Eye (tissue), 1 donor: ENCODE data around the gene SLC2A2.
"Not testable (repeated sequence)": the region's sequence is repeated elsewhere in the genome, so short reads cannot be mapped to it uniquely, and the experiment has no call there.

Source experiments
- DNase-seq: peaks from one replicate; pipeline ENCODE4 v3.0.0-alpha.2; 2015

The SLC2A2 gene

DNA sequence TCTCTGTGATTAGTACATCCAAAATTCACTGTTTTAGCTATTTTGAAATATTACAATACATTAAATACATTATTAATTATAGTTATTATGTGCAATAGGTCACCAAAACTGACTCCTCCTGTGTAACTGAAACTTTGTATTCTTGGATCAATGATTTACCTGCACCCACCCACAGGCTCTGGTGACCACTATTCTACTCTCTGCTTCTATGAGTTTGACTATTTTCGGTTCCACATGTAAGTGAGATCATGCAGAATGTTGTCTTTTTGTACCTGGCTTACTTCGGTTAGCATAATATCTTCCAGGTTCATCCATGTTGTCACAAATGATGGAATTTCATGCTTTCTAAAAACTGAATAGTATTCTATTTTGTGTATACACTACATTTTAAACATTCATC, 43.8 kb downstream of the SLC2A2 start:
- DNase-seq: no peak

DNA sequence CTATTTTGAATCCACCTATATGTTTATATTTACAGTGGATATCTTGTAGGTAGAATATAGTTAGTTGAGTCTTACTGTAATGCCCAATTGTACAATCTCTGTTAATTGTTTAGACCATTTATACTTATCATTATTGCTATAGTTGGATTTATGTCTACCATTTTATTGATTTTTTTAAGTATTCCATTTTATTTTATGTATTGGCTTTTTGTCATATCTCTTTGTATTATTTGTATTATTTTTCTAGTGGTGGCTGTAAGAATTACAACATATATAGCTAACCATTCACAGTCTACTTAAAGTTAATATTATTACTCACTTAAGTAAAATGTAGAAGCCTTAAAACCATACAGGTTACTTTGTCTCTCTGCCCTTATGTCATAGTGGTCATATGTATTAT, 46.1 kb downstream of the SLC2A2 start:
- DNase-seq: no peak

DNA sequence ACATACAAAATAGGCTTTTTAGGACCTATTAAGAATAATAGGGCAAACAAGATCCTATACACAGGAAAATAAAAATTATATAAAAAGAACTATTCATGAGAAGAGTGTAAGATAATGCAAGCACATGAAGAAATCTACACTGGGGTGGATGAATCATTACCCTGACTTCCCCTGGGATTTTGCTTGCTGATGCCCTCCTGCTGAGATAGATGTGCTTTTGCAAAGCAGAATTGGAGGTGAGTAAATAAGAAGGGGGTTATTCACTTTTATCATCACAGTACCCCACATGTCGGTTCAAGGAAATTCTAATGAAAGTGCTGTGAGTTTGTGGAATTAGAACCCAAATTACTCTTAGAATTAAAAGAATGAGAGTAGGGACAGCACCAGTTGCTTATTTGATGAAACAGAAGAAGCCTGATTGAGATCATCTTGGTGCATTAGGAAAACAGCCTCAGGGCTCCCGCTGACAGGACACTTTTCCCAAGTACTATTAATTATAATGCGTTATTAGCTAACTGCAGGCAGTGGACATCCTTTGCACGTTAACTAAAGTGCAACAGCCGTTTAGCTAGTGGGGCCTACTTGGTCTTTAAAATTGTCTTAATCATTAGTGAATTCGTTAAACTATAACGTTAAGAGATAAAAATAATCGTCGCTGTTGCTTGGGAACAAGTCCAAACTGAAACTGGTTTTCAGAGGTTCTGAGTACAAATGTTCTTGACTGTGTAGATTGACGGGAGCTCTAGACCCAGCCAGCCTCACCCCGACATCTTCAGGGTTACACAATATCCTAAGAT, 48.4 kb downstream of the SLC2A2 start:
- DNase-seq: no peak

DNA sequence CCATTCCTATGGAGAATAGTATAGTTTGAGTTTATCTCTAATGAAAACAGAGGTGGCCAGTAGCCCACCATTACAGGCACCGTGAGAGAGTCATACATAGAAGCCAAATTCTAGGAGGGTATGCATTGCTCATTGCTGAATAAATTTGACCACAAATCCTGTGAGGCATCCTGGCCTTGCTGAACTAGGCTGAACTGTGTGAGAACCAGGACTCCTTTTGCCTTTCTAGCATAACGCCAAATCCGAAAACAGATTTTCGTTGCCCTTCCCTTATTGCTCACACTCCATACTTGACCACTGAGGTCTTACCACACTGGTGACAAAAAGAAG, 50.4 kb downstream of the SLC2A2 start:
- no peak for DNase-seq

DNA sequence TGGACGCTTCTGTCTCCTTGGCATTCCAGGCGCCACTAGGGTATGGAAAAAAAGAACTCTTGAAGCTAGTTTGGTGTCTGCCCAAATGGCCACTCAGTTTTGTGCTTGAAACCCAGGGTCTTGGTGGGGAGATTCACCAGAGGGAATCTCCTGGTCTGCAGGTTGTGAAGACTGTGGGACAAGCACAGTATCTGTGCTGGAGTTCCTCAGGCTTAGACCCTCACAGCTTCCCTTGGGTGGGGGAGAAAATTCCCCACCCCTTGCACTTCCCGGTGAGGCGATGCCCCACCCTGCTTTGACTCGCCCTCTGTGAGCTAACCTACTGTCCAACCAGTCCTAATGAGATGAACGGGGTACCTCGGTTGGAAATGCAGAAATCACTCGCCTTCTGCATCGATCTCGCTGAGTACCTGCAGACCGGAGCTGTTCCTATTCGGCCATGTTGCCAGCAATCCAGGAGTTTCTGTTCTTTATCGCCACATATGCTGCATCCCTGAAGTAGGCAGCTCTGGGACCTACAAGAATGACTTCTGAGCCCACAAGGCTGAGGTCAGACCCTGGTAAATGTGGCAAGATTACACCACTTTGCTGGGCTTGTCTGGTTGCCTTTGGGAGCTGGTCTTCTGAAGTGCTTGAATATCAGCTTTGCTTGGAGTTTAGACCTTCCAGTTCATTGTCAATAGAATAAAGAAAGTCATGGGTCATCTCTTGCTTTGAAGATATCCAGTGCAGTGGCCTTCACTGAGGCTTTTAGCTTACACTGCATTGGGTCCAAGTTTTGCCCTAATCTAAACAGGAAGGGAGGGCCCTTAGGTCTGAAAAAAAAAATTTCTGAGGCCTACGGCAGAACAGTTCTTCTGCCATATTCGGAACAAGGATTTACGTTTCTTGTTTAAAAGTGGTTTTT, 51.0 kb downstream of the SLC2A2 start:
- DNase-seq: no peak

DNA sequence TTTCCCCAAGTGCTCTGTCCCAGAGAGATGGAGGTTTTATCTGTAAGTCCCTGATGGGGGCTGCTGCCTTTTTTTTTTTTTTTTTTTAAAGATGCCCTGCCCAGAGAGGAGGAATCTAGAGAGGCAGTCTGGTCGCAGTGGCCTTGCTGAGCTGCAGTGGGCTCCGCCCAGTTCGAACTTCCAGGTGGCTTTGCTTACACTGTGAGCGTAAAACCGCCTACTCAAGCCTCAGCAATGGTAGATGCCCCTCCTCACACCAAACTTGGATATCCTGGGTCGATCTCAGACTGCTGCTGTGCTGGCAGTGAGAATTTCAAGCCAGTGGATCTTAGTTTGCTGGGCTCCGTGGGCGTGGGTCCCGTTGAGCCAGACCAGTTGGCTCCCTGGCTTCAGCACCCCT, 51.6 kb downstream of the SLC2A2 start:
- DNase-seq: no peak

DNA sequence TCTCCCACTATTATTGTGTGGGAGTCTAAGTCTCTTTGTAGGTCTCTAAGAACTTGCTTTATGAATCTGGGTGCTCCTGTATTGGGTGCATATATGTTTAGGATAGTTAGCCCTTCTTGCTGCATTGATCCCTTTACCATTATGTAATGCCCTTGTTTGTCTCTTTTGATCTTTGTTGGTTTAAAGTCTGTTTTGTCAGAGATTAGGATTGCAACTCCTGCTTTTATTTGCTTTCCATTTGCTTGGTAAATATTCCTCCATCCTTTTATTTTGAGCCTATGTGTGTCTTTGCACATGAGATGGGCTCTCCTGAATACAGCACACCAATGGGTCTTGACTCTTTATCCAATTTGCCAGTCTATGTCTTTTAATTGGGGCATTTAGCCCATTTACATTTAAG, 53.6 kb downstream of the SLC2A2 start:
- DNase-seq: not testable (repeated sequence)

DNA sequence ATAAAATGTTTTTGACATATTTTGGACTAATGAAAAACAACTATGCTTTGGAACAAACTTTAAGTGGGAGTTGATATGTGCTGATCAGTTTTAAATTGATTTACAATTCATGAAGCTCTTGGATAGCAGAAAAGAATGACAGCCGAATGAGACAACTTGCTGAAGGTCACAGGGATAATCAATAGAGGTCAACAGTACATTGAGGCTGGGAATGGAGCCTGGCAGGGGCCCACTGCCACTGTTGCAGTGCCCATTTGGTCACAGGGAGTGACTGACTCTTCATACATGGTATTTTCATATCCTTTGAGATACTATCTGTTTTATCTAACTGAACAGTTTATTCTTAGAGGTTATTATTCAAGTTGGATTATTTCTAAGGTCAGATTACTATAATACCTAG, 59.4 kb downstream of the SLC2A2 start:
- no peak for DNase-seq

DNA sequence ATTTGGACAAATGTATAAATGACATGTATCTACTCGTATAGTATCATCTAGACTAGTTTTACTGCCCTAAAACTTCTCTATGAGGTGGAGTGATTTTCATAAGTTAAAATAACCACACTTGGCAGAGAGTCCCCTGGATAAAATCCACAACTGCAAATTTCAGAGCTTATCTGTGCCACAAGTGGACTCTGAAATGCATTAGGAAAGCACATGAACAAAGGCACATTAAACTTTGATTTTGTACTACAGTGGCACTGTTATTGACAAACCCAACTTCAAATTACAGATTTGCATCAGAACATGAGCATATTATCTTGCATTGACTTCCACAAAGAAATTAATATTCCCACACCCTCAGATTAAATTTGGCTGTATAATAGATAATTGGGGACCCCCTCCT, 60.0 kb downstream of the SLC2A2 start:
- DNase-seq: no peak

DNA sequence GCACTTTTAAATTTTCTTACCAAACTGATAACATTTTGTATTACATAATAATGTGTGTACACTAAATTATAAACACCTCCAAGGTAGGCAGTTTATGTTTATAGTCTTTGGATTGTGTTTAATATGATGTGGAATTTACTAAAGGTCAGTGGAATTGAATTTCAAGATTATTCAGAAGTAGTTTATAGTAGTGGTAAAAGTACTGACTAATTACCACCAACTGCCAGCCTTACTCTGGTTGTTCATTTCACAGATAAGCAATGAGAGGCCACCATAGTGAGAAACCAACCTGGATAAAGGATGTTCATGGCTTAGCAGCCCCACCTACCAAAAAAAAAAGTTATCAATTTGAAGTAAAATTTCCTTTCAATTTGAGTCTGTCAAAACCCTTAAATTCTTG, 64.1 kb downstream of the SLC2A2 start:
- no peak for DNase-seq

DNA sequence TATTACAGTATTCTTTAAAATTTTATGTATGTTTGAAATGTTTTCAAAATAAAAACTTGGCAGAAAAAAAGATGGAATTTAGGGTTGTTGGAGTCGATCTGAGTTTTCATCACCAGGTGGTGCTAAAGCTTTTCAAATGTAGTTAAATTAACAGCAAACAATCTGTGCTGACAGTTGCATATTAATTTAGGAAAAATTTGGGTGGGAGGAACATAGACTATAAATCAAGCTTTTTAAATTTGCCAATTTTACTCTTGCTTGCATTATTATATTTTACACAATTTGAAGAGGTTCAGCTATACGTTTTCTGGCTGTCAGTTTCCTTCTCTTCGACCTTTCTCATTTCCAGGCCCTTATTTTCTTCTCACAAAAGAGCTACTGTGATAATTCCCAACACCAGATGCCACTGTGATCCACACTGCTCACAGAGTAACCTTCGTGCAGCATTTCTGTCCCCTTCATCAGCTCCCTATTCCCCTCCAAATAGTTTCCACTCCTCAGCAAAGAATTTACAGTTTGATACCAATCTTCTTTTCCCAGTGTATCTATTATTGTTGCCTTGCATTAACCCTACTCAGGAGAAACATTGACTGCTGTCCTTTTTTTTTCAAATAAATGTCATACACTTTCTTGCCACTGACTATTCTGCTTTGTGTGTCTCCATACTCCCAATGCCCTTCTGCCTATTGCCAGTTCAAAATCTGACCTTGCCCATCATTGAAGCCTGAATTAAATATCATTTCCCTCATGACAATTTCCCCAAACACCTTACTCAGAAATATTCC, 64.7 kb downstream of the SLC2A2 start:
- peak; percentile 76 for DNase-seq

DNA sequence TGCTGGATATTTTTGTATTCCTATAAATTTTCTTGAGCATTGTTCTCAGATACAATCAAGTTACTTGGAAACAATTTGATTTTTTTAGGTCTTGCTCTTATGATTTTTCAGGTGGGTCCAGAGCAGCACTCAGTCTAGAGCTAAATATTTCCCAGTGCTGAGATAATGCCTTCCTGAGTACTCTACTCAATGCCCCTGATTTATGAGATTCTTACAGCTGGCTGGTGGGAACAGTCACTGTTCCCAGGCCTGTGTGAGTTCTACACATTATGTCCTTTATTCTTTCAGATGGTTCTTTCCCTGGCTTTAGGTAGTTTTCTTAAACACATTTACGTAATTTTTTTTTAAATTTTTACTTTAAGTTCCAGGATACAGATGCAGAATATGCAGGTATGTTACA, 67.1 kb downstream of the SLC2A2 start:
- DNase-seq: no peak

DNA sequence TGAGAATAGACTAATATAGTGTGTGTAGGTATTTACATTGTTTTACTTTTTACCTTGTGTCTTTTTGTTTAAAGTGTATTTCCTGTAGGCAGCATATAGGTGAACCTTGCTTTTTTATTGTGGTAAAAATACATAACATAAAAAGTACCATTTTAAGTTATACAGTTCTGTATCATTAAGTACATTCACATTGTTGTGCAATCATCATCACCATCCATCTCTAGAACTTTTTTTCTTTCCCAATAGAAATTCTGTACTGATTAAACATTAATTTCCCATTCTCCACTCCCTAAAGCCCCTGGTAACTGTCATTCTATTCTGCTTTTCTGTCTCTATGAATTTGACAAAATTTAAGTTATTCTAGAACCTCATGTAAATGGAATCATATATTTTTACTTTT, 69.9 kb downstream of the SLC2A2 start:
- DNase-seq: no peak

DNA sequence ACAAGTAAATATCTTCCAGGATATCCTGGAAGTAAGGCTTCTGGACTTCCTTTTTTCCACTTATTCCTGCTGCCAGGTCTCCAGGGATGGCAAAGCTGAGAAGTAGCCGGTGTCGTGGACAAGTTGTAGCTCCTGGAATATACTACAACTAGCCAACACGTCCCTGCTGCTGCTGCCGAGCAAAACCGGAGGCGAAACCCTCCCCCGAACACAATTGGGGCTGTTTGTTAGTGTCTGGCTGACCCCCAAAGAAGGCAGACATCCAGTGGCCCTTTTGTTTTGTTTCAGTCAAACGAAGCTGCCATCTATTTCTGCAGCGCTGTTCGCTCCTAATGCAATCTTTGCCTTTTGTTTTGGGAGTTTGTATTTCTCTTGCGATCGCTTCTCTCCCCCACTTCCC, 72.8 kb downstream of the SLC2A2 start:
- no peak for DNase-seq

DNA sequence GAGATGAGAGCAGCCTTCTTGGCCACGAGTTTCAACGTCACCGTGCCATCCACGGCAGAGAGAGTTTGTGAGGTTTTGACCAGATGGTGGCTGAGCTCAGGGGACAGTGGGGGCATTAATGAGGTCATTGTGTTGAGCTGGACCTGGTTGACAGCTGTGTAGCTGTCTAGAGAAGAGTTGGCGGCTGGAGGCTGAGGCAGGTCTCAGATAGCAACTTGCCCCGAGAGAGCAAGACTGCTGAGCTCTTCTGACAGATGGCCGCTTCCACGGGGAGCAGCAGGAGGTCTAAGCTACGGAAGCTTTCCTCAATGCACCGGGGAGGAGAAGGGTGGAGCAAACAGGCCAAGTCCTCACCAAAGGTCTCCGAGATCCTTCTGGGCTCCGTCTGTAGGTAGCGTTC, 73.3 kb downstream of the SLC2A2 start:
- peak; percentile 22 for DNase-seq

DNA sequence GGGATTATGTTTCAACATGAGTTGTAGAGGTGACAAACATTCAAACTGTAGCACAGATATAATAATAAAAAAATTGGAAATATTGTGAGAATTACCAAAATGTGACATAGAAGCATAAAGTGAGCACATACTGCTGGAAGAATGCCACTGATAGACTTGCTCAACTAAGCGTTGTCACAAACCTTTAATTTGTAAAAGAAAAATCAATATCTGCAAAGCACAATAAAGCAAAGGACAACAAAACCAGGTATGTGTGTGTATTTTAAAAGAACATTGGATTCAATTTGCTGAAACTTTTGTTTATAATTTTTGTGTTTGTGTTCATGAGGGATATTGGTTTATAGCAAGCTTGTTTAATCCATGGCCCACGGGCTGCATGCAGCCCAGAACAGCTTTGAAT, 77.3 kb downstream of the SLC2A2 start:
- DNase-seq: no peak

DNA sequence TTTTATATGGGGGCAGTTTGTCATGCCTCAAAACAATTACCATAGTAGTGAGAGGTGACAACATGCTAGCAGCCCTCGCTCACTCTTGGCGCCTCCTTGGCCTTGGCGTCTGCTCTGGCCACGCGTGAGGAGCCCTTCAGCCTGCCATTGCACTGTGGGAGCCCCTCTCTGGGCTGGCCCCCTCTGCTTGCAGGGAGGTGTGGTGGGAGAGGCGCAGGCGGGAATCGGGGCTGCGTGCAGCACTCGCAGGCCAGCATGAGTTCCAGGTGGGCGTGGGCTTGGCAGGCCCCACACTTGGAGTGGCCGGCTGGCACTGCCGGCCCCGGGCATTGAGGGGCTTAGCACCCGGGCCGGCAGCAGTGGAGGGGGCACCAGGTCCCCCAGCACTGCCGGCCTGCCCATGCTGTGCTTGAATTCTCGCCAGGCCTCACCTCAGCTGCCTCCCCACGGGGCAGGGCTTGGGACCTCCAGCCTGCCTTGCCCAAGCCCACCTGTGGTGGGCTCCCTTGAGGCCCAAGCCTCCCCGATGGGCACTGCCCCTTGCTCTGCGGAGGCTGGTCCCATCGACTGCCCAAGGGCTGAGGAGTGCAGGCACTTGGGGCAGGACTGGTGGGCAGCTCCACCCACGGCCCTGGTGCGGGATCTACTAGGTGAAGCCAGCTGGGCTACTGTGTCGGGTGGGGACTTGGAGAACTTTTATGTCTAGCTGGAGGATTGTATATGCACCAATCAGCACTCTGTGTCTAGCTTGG, 79.3 kb downstream of the SLC2A2 start:
- no peak for DNase-seq
